ENCODE data around the gene ANAPC15.

- TF ChIP-seq CTCF (IDR thresholded peaks at IDR 0.05) (no peak), POLR2A (IDR thresholded peaks at IDR 0.05) (no peak)
Observed at GRCh38 chr11:72125956-72126355, 13.5 kb upstream of the ANAPC15 start.
